H54 (cell line): ENCODE results near the gene HNRNPA1.
"Not testable (repeated sequence)": the region's sequence is repeated elsewhere in the genome, so short reads cannot be mapped to it uniquely, and the experiment has no call there.

Experiments
- DNase-seq: peaks from one replicate; pipeline ENCODE4 v3.0.0; 2011; ENCODE audit warnings: low spot score, mixed read lengths; ENCODE audit not compliant: insufficient read length
- FAIRE-seq: peaks from 3 replicates; lab custom pipeline; 2011; peaks lifted over from hg19 to GRCh38; lab: Jason Lieb, UNC
- POLR2A ChIP-seq: IDR thresholded peaks from 2 replicates; pipeline ENCODE4 v1.6.1; 2011; ENCODE audit warnings: low read depth, mild to moderate bottlenecking, low read length

Gene HNRNPA1

DNA sequence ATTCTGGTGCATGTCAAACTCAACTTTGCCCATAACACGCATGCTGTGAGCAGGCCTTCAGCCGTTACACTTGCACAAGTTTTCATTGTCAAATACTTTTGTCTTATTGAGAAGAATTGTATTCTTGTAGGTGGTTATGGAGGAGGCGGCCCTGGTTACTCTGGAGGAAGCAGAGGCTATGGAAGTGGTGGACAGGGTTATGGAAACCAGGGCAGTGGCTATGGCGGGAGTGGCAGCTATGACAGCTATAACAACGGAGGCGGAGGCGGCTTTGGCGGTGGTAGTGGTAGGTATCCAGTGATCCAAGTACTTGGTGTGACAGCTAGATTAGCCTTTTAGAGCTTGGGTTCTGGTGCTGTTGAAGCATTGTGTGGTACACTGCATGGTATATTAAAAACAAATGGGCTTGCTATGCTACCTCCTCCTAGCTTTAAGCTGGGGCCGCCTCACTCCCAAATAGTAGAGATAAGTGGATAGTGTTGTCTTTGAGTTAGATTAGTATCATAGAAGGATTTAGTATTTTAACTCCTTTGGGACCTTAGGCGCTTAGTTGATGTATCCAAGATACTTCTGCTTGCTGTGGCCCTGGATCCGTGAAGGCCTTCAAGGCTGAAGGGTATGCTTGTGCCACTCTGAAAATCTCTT lies 2.5 kb downstream of the HNRNPA1 start:
- TF ChIP-seq POLR2A: no peak
- FAIRE-seq (no peak), DNase-seq (no peak)

DNA sequence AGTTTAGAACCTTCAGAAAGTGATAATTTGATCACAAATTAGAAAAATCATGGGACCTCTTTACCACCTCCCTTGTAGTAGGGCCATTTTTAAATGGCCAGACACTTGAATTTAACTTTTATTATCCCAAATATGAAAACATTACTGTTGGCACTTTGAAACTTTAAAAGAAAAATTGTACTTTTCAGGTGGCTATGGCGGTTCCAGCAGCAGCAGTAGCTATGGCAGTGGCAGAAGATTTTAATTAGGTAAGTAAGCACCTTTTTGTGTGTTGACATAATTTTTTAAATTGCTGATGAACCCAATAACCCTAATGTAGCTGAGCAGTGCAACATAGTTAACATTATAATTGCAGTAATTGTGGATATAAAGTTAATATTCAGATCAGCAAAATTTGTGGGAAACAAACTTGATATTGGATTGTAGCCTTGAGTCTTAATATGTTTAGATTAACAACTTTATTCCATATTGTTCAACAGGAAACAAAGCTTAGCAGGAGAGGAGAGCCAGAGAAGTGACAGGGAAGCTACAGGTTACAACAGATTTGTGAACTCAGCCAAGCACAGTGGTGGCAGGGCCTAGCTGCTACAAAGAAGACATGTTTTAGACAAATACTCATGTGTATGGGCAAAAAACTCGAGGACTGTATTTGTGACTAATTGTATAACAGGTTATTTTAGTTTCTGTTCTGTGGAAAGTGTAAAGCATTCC lies 3.7 kb downstream of the HNRNPA1 start:
- DNase-seq, FAIRE-seq: not testable (repeated sequence)

DNA sequence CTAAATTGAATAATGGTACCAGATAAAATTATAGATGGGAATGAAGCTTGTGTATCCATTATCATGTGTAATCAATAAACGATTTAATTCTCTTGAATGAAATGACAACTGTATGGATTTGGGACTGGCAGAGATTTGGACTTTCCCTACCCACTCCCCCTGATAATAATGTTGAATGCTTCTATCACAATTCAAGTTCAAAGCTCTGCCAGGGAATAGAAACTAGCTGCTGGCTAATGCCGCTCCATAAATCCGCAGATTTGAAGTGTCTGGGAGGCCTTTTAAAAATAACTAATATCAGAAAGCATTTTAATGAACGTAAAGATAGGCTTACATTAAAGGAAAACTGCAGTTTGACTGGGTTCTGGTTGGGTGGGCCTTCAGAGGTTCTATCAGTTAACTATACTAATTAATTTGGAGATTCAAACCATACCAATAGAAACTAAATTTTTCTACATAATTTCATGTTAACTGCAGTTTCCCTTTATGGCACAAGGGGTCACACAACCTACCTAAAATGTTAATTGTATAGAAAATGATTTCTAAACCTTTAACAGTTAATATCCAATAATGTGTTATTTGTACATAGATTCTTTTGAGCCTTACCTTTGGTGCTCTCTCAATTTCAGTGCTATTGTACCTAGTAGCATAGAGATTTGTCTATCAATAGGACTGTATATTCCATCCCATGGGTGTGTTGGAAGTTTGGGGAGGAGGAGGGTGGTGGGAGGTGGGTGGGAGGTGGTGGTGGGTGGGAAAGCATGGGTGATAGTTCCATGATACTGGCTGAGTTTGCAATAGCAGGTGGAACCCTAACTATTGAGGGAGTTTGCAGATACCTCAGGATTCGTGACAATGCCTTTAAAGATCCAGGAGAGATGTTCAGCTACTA lies 4.9 kb downstream of the HNRNPA1 start:
- no peak for TF ChIP-seq POLR2A
- DNase-seq: no peak
- no peak for FAIRE-seq

DNA sequence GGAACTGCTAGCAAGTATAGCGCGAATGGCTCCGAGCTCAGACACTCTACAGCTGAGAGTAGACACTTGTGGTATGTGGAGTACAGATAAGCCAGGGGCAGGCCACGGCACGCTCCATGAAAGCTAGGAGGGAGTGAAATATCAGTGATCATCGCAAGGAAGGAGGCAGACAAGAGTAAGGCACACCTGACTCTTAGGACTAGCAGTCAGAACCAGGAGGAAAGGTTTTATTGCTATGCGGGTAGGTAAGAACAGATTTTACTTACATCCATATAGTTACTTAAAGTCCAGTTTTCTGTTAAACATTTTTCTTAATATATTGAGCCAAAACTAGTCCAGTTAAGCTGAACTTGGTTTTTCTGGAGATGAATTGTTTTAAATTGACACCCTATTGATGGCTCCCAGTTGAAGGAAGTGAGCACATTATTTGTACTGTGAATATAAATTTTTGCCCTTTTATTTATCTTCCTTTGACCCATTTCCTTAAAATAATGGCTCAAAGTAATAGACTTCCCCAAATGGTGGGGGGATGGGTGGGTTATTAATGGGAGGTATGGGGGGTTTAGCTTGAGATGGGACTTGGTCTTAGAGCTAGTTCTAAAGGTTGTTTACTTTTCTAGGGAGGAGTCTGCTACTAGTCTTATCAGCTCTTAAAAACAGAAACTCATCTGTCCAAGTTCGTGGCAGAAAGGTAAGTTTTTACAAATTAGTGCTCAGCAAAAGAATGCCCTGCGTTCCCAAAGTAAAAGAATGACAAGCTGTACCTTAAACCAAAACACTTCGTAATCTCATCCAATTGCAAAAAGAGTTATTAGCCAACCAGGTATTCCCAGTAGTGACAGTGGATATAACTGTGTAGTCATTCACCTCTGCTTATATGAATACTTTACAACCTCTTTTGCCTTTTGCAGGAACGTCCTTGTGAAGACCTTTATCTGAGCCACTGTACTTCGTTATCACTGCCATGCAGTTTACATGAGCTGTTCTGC lies 5.8 kb downstream of the HNRNPA1 start:
- TF ChIP-seq POLR2A: no peak
- FAIRE-seq: no peak
- no peak for DNase-seq

DNA sequence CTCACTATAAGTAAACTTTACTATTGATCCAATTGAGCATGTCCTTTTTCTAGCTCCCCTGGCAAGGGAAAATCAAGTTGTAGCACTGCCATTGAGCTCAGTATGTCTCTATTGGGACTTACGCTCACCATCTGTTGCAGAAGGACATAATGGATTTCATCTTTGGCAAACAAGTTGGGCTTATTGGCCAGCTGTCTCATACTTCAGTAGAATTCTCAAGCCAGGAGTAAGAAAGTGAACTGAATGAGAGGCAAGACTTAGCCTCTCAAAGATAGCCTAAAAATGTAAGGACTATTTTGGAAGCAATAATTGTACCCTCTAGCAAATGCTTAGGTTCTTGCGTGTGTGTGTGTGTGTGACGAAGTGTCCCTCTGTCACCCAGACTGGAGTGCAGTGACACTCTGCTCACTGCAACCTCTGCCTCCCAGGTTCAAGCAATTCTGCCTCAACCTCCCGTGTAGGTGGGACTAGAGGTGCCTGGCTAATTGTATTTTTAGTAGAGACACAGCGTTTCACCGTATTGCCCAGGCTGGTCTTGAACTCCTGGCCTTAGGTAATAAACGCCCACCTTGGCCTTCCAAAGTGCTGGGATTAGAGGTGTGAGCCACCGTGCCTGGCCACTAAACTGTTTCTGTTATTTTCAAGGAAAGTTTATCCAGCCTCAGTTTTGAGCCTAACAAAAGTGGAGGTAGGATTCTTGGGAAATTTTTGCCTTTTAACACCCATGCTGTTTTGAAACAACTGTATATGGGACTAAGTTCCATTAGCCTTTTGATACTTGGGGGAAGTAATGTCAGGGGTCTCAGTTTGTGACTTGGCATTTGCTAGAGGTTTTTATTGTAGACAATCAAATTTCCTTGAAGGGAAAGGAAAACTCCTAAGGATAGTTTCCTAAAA lies 7.0 kb downstream of the HNRNPA1 start:
- no peak for DNase-seq
- TF ChIP-seq POLR2A: no peak
- FAIRE-seq: no peak

DNA sequence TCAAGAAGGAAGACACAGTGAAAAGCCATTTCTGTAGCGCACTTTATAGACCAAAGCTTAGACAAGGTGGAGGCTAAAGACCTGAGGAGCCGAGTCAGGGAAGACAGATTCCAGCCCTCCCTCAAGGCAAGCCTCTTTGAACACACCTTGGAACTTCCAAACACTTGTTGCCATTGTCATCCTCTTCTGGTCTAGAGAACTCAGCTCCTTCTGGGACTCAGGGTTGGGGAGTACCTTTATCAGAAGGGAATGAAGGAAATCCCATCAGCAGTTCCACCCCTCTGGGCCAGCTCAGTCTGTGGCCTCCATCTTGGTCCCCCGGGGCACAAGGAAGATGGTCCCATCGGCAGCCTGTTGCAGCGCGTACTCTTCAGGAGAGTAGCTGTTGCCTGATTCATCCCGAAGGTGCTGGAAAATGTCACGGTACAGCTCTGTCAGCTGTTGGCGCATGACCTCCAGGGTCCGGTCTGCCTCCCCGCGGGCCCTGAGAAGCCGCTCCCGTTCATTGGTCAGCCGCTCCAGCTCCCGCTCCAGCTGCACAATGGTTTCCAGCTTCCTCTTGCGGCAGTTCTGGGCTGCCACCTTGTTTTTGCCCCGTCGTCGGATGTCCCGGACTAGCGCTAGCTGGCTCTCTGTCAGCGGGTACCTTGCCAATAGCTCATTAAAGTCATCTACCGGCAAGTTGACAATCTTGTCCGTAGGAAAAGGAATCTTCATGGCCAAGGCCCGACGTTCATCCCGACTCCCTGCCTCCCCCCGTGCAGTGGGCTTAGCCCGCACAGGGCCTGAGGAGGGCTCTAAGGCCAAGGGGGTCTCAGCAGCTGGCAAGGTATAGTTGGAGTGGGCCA lies 11.8 kb downstream of the HNRNPA1 start:
- TF ChIP-seq POLR2A: no peak
- DNase-seq (no peak), FAIRE-seq (no peak)

DNA sequence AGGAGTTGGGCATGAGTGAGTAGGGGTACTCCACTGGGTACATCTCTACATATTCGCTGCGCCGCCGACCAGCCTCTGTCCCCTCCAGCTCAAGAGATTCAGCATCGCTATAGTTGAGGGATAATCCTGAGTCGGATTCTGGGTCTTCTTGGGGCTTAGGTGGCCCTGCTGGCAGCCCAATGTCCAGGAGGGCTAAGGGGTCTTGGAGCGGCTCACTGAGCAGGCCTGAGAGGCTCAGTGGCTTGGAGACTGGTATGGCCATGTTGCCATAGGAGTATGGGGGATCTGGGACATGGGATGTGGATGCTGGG lies 12.4 kb downstream of the HNRNPA1 start:
- no peak for DNase-seq
- FAIRE-seq: no peak
- TF ChIP-seq POLR2A: no peak

DNA sequence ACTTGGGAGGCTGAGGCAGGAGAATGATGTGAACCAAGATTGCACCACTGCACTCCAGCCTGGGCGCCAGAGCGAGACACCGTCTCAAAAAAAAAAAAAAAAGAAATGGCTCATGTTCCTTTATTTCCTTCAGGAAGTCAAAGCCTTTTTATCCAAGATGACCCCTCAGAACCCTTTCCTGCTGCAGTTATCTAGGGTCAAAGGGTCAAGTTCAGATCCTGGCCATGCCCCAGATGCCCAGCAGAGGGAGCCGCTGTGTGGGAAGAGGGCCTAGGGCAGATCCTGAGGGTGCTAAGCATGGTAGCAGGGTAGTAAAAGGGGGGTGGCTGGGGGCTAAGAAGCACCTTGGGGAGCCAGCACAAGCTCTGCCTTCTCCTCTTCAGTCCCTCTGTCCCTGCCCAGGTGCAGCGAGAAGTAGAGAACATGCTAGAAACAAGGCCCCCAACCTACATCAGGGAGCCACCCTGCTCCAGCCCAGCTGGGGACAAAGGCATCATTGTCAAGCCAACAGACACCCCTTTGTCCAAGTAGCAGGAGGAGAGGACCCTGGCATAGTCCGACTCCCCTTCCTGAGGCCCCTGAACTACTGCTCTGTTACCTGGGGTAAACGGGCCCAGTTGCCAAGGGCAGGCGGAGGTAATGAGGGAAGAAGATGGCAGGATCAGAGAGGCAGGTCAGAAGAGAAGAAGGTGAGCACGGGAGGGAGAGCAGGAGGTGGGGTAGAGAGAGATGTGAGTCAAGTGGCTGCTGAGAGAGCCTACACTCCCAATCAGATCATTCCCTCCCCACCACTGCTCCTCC lies 13.8 kb downstream of the HNRNPA1 start:
- FAIRE-seq: no peak
- DNase-seq: peak; percentile 47
- no peak for TF ChIP-seq POLR2A

DNA sequence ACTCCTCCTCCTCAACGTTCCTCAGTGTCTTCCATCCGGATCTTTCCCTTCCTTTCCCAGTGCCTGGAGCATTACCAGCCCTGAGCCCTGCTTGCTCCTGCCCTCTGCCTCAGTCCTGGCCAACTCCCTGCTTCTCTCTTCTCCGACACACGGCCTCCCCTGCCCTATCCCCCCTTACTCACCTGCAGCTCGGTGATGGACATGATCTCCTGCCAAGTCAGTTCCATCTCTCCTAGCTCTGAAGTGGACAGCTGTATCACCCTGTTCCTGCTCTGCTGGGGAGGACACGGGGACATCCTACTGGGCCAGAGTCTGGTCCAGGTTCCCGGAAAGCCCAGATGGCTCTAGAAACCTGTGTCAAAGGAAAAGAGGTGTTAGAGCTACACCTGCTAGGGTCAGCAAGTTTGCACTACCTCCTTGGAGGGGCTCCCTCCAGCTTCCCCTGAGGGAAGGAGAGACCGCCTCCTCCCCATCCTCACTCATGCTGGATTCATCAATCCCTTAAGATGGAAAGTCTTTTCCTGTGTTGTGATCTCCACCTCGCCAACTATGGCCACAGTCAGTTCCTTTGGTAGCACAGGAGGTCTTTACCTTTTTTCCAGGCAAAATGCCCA lies 14.5 kb downstream of the HNRNPA1 start:
- TF ChIP-seq POLR2A: no peak
- DNase-seq (no peak), FAIRE-seq (no peak)

DNA sequence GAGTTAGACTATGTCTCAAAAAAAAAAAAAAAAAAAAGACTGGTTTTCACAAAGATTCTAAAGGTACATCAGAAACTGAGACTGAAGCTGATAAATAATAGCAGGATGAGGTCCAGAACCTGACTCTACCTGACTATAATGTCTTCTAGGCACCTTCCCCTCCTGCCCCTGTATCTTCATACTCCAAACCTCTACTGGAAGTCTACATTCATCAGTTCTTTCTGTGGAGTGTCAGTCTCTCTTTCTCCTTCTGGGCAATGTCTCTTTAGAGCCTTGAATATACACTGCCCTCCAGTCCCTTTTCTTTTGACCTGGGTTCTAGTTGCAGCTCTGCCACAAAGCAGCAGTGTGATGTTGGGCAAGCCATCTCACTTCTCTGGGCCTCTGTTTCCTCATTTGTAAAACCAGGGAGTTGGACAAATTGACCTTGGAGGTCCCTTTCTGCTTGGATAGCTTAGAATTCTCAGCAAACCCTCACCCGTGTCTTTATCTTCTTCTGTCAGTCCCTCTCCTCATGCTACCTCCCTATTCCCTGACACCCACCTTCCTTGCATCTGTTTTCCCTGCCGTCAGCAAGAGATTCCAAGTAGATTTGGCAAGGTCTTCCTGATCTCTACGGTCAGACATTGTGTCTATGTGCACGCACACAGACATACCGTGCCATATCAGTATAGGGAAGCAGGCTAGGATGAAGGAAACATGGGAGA lies 16.0 kb downstream of the HNRNPA1 start:
- FAIRE-seq (no peak), DNase-seq (no peak)
- TF ChIP-seq POLR2A: no peak

DNA sequence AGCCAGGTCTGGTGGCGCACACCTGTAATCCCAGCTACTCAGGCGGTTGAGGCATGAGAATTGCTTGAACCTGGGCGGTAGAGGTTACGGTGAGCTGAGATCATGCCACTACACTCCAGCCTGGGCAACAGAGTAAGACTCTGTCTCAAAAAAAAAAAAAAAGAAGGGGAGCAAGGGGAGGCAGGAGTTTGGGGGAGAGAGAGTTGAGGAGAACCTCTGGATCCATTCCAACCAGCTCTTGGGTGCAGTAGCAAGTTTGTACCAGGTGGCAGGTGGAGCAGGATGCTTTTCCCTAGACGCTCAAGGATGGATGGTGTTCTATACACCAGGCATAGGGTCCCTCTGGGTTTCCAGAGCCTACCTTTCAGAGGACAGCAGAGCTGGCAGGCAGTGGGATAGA lies 18.4 kb downstream of the HNRNPA1 start:
- FAIRE-seq (no peak), DNase-seq (no peak)
- TF ChIP-seq POLR2A: no peak
